Measurements from ENCODE around the gene ATP6V0A1. TPM values are rescaled to one million over a fixed set of nuclear protein-coding genes. Genes with fewer than 3 reads are reported as not detected.
"Not testable (repeated sequence)": the region's sequence is repeated elsewhere in the genome, so short reads cannot be mapped to it uniquely, and the experiment has no call there.

Gene ATP6V0A1
- 10.6 TPM for polyA plus RNA-seq (2012; ENCODE audit: insufficient read depth, insufficient read length)

DNA sequence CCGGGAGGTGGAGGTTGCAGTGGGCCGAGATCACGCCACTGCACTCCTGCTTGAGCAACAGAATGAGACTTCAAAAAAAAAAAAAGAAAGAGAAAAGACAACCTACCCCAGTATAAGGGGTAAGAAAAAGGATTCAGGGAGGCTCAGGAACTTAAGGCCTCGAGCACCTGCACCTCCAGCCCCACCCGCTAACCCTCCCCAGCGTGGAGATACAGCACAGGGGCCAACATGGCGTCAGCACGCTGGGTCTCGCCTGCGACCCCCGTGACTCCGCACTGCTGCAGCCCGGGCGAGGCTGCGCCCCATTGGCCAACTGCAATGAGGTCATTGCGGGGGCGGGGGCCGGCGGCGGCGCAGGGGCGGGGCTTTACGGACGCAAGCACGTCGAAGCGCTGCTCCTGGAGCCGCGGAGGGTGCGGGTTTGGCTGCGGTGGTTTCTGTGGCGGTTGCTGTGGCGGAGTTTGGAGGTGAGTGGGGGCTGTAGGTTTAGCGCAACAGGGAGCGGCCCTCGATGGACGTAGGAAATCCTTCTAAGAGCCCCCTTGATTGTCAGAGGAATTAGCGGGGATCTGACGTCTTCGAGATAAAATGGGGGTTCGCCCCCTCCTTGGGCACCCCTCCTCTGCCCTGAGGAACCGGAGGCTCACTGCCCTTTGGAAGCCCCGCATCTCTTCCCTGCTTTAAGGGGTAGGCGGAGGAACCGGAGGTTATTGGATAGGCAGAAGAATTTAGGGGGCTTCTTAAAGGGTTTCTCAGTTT lies at the start of gene ATP6V0A1:
TSS of gene ATP6V0A1 (plus strand) at position 382 of the 759 bp plus-strand sequence. CDS start 2,017 bp downstream, outside the sequence.
- H3K4me3 ChIP-seq (ENCODE audit: low read length), result peak within 1 kb of the TSS; percentile 60
- DNase-seq (ENCODE audit: low read depth, low spot score), result peak; percentile 84

DNA sequence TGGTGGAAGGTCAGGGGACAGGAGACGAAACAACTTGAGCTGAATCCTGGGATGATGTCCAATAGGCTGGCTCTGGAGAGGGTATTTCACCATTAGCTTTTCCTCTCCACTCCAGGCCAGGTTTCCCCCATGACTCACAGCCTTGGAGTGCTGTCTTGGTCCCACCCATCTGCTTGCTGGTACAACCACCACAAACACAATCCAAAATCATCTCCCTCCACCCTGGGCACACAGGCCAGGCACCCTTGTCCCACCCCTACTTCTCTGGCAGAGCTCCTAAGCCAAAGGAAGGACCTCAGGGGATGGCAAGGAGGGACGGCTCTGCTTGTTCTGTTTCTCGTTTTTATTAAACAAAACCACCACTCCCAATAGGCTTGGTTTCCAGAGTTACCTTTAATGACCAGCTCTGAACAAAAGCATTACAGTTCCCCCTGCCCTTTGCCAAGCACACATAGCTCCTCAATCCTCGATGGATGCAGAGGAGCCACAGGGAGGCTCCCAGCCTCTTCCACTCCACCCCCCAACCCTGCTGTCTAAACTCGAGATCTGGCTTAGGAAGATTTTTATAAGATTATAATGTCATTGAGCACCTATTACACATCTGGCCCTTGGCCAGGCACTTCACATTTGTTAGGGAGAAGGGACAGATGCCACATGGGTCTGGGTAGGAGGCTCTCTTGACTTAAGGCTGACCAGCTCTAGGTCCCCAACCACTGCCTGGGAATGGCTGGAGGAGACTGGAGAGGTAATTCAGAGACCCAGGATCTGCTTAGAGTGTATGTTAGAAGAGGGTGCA lies 49.0 kb upstream of the ATP6V0A1 start:
- H3K4me3 ChIP-seq (ENCODE audit: low read length), result no peak overlapping the region
- no peak for DNase-seq (ENCODE audit: low read depth, low spot score)

DNA sequence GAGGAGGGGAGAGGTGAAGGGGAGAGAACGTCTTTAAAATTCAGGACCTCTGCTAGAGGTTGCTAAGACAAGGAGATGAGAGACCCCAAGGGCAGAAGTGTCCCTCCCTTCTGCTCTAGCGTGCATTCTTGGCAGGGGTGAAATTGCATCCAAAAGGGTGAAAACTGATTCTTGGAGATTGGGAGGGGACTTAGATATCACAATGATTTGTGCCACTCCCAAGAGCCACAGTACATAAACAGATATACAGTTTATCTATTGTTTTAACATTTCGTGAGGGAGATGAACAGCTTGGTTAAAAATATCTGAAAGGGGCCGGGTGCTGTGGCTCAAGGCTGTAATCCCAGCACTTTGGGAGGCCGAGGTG lies 48.4 kb upstream of the ATP6V0A1 start:
- no peak overlapping the region for H3K4me3 ChIP-seq (ENCODE audit: low read length)
- DNase-seq (ENCODE audit: low read depth, low spot score), result no peak

DNA sequence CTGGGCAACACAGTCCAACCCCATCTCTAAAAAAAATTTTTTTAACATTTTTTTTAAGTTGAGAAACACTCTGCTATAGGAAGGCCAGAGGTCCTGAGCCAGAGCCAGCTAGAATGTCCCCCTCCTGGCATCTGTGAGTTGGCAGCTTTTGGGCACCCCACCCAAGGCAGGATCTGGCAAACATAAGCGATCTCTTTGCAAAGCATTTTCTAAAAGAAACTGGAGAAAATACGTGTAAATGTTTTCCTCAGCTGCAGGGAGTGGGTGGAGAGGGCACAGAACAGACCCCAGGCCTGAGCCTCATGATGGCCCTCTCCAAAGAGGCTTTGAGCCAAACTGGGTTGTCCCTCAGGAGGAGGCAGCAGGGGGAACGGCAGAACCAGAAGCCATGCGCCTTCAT lies 47.3 kb upstream of the ATP6V0A1 start:
- H3K4me3 ChIP-seq (ENCODE audit: low read length), result no peak overlapping the region
- DNase-seq (ENCODE audit: low read depth, low spot score), result no peak

DNA sequence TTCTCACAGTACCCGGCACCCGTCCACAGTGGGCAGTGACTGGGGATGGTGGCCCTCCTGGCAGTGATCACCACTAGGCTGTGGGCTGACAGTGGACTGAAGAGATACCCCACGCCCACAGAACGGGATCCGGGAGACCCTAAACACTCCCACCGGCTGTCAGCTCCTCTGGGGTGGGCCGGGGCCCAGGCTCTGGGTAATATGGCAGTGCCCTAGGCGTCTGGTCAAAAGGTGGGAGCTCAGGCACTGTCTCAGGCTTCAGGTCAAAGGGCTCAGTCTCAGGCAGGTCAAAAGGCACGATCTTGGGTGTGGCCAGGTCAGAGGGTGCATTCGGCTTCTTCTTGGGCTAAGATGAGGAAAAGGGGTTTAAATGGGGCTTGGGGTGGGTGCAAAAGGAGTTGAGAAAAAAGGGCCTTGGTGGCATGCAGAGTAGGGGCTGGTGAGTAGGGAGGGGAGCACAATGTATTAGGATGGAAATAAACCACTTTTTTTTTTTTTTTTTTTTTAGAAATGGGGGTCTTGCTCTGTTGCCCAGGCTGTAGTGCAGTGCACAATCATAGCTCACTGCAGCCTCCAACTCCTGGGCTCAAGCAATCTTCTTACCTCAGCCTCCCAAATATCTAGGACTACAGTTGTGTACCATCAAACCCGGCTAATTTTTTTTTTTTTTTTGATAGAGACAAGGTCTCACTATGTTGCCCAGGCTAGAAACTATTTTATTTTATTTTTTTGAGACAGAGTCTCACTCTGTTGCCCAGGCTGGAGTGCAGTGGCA lies 46.6 kb upstream of the ATP6V0A1 start:
- DNase-seq (ENCODE audit: low read depth, low spot score), result no peak
- no peak overlapping the region for H3K4me3 ChIP-seq (ENCODE audit: low read length)

DNA sequence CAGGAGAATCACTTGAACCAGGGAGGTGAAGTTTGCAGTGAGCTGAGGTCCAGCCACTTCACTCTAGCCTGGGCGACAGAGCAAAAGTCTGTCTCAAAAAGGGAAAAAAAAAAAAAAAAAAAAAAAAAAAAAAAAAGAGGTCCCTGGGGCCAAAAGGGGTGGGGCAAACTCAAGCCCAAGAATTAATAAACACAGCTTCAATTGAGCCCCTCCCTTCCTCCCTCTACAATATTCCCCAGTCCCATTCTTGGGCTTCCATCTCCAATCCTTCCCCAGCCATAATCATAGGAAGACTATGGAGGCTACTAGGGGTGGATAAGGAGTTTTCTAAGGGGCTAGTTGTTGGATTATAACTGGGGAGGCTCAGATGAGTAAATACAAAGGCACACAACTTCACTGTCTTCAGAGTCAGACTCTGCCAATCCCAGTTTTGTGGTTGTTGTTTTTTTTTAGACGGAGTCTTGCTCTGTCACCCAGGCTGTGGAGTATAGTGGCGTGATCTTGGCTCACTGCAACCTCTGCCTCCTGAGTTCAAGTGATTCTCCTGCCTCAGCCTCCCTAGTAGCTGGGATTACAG lies 45.1 kb upstream of the ATP6V0A1 start:
- no peak for DNase-seq (ENCODE audit: low read depth, low spot score)
- H3K4me3 ChIP-seq (ENCODE audit: low read length), result no peak overlapping the region

DNA sequence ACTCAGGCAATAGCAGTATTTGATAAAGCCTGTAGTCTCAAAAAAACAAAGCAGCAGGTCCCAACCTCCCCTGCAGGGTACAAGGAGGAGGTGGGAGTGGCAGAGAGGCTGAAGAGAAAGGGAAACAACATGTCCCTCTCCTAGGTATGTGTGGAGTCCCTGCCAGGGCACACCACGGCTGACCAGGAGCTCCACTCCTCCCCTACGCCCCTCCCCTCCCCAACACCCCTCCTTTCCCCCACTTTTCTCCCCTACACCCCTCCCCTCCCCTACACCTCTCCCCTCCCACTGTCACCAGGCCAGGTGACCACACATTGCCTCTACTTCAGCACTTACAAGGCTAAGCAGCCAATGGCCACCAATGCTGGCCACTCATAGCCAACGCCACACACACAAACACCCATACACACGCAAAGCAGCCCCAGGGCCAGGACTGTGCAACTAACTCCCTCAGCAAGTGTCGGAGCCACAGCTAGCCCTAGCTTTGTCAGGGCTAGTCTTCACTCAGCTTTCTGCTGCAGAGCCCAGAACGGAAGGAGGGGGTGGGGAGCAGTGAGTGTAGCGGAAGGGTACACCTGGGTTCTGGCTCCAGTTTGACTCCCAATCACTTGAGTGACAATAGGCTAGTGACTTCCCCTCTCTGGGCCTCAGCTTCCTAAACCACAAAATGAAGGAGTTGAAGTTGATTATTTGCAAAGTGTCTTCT lies 43.8 kb upstream of the ATP6V0A1 start:
- DNase-seq (ENCODE audit: low read depth, low spot score), result peak; percentile 93
- peak overlapping the region; percentile 56 for H3K4me3 ChIP-seq (ENCODE audit: low read length)

DNA sequence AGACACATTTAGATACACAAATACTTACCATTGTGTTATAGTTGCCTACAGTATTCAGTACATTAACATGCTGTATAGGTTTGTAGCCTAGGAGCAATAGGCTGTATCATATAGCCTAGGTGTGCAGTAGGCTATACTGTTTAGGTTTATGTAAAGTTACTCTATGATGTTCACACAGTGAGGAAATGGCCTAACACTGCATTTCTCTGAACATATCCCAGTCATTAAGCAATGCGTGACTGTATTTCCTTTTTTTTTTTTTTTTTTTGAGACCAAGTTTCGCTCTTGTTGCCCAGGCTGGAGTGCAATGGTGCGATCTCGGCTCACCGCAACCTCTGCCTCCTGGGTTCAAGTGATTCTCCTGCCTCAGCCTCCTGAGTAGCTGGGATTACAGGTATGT lies 40.7 kb upstream of the ATP6V0A1 start:
- H3K4me3 ChIP-seq (ENCODE audit: low read length); DNase-seq (ENCODE audit: low read depth, low spot score): not testable (repeated sequence)

DNA sequence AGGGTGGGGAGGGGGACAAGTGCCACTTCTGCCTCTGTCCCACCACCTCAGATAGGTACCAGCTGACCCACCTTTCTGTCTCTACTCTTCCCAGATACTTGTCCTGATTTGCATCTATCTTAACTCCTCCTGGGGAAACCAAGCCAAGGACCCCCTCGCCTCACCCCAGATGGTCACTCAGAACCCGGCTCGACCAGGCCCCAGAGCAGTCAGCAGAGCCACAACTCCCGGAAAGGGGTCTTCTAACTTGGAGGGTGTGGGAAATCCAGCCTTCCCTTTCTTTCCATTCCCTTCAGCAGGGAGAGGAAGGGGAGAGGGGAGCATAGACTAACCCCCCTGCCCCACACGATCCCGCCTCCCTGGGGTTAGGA lies 37.6 kb upstream of the ATP6V0A1 start:
- DNase-seq (ENCODE audit: low read depth, low spot score), result no peak
- no peak overlapping the region for H3K4me3 ChIP-seq (ENCODE audit: low read length)

DNA sequence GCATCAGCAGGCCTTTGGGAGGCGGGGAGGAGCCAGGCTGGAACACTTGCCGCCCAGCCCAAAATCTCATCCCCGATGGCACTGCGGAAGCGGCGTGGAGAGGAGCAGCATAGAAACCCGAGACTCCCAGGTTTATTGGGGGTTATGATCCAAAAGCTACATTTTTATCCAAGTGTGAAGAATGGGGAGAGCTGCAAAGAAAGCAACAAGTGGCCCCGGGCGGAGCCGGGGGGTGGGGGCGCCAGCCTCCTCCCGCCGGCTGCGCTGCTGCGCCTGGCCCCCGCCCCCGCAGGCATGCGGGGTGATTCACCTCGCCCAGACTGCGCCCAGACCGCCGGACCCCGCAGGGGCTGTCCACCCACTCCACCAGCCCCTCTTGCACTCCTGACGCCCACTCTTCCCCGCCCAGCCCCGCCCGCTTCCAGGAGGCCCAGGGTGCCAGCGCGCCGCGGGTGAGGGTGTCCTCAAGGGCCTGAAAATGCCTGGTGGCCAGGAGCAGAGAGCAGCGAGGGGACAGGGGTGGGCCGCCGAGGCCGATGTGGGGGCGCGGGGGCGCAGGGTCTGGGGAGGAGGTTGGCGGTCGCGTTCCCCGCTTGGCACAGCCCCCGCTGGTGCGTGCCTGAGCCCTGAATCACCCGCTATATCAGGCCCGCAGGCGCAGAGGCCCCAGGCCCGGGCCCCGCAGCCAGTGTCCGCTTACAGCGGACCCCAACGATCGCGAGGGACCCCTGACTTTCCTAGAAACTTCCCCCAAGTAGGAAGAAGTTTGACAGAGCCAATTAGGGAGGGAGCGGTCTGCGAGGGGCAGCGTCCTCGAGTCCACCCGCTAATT lies 37.0 kb upstream of the ATP6V0A1 start:
- no peak overlapping the region for H3K4me3 ChIP-seq (ENCODE audit: low read length)
- DNase-seq (ENCODE audit: low read depth, low spot score), result no peak

DNA sequence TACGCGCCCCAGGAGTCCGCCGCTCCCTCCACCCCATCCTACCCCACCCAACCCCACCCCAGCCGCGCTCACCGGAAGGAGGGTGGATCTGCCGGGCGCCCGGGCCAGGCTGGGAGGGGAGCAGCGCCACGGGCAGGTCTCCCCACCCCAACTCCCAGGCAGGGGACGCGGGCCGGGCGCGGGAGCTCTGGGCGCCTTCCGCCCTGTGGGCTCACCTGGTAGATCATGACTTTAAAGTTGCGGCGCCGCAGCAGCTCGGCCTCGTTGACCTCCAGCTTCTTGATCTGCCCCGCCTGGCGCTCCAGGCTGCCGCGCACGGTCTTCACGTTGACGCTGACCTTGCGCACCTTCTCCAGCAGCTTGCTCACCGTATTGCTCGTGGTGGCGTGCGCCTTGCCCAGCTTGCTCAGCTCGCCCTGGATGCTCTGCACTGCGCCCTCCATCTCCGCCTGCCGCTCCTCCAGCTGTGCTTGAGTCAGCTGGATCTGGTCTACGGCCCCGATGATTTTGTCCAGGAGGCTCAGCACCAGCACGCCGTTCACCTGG lies 36.2 kb upstream of the ATP6V0A1 start:
- no peak for DNase-seq (ENCODE audit: low read depth, low spot score)
- peak overlapping the region; percentile 37 for H3K4me3 ChIP-seq (ENCODE audit: low read length)

DNA sequence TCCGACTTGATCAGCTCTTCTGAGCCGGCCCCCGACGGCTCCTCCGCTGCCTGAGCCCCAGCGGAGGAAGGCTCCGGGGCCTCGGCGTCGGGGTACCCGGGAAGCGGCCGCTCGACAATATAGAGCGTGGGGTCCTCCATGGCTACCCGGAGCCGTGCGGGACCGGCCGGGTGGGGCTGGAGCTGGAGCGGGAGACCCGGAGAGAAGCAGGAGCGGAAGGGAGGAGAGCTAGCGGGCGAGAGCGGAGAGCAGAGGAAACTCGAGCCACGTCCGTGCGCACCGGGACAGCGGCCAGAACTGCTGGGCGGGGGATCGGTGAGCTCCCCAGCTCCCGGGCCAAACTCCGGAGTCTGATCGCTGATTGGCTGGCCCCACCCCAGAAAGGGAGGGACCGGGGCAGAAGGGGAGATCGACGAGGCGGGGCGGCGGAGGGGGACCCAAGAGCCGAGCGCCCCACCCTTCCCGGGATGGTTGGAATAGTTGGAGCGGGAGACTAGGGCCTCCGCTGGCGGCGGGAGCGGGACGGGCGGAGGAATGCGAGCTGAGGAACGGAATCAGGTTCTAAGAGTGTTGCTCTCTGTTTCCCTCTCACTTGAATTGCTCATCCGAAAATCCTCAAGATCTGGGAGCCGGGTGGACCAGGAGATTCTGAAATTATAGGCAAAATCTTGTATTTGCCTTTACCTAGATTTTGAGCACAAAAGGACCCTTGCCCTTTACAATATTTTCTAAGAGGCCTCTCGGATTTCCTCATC lies 35.5 kb upstream of the ATP6V0A1 start, which contains the start of gene CAVIN1:
TSS of gene CAVIN1 (minus strand) at position 299 of the 755 bp plus-strand sequence. CDS start at position 140, 159 bp downstream.
- H3K4me3 ChIP-seq (ENCODE audit: low read length), result peak within 1 kb of the TSS; percentile 37
- DNase-seq (ENCODE audit: low read depth, low spot score), result no peak

DNA sequence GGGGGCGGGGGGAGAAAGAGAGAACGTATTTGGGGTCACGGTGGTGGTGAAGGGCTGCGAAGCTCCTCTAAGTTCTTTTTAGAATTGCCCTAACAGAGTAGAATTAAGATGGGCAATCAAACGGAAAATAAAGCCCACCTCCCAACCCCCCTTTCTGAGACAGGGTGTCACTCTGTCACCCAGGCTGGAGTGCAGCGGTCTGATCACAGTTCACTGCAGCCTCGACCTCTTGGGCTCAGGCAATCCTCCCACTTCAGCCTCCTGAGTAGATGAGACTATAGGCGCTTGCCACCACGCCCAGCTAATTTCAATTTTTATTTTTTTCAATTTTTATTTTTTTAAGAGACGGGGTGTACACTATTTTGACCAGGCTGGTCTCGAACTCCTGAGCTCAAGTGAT lies 34.9 kb upstream of the ATP6V0A1 start:
- H3K4me3 ChIP-seq (ENCODE audit: low read length), result no peak overlapping the region
- no peak for DNase-seq (ENCODE audit: low read depth, low spot score)

DNA sequence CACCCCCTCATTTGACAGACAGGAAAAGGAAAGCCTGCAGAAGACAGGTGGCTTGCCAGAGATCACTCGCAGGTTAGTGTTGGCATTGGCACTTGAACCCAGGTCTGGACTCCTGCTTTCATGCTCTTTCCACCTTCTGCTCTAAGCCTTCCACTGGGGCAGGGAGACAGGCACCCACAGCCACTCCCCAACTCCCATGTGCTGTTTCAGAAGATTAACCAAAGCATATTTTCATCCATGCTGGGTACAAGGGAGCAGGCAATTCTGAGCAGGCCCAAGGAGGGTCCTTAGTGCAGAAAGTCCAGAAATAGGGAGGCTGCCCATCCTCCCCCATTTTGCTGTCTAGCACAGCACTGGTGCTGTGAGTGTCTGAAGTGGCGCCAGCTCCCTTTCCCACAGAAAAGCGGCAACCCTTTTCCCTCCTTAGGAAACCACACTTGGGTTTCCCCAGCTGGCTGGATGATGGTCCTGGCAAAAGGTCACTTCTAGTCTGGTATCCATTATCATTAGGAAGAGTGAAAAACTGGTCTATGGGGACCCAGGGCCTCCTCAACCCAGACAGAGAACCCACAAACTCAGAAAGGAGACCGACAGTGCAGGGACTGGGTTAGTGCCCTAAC lies 33.6 kb upstream of the ATP6V0A1 start:
- no peak for DNase-seq (ENCODE audit: low read depth, low spot score)

DNA sequence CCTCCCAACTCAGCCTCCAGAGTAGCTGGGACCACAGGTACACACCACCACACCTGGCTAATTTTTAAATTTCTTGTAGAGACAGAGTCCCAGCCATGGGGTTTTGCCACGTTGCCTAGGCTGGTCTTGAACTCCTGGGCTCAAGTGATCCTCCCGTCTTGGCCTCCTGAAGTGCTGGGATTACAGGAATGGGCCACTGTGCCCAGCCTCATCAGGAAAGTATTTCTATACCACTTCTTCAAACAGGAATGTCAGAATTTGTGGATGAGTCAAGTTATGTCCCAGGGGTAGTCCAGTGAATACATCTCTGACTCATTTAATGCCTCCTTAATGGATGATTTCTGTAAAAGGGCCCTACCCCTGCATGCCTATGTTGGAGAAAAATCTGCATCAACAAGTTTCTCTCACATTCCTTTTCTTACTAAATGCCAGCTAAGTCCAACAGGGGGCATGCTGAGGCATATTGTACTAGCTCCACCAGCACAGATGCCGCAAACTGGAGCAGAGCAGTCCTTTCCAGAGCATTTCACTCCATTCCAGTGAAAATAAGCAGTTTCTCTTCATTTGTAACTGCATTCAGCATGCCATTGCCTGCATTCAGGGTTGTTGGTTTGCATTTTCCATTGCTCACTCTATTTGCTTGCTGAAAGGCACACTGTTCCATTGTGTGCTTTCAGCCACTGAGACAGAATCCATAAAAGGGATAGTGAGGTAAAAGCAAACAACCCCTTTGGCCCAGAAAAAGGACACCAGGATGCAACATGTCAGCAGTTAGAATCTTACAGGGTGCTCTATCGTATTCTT lies 30.3 kb upstream of the ATP6V0A1 start:
- peak; percentile 49 for DNase-seq (ENCODE audit: low read depth, low spot score)
- no peak overlapping the region for H3K4me3 ChIP-seq (ENCODE audit: low read length)

More for the DNA sequence above, 33.6 kb upstream of the ATP6V0A1 start:
- no peak overlapping the region for H3K4me3 ChIP-seq (ENCODE audit: low read length)
